Bronchial epithelial cell (primary cell): ENCODE data around the gene CITED1. TPM values are rescaled to one million over a fixed set of nuclear protein-coding genes. Genes with fewer than 3 reads are reported as not detected.

ENCODE experiments used
- DNase-seq: peaks from one replicate; pipeline ENCODE4 v3.0.0-alpha.2; 2010; ENCODE audit warnings: low read depth
- FAIRE-seq: peaks from 2 replicates; lab custom pipeline; 2011; peaks lifted over from hg19 to GRCh38; lab: Jason Lieb, UNC
- H3K27me3 ChIP-seq: 2 replicates; pipeline ENCODE4 v1.5.1; 2011; ENCODE audit warnings: low read length; ENCODE audit not compliant: control insufficient read depth, insufficient read depth
- H3K36me3 ChIP-seq: 2 replicates; pipeline ENCODE4 v1.5.1; 2011; ENCODE audit warnings: low read length; ENCODE audit not compliant: control insufficient read depth, insufficient read depth
- H3K4me3 ChIP-seq: 2 replicates; pipeline ENCODE4 v1.5.1; 2011; ENCODE audit warnings: mild to moderate bottlenecking, low read depth, low read length, control low read depth
- total RNA-seq: library from RNA; depleted of rRNA; stranded (reverse); fragments of >200 nt; gene quantifications from 2 replicates; pipeline ENCODE4 v1.2.1, GENCODE V29; 2014
- TF ChIP-seq, protein P1 (sequence below): IDR thresholded peaks from 2 replicates; pipeline ENCODE4 v1.5.1; 2011; ENCODE audit warnings: mild to moderate bottlenecking, moderate library complexity, low read length, control low read depth, inconsistent platforms; ENCODE audit not compliant: insufficient read depth, severe bottlenecking

Gene CITED1
- total RNA-seq, 1 donor from 2014 or later = not detected

DNA sequence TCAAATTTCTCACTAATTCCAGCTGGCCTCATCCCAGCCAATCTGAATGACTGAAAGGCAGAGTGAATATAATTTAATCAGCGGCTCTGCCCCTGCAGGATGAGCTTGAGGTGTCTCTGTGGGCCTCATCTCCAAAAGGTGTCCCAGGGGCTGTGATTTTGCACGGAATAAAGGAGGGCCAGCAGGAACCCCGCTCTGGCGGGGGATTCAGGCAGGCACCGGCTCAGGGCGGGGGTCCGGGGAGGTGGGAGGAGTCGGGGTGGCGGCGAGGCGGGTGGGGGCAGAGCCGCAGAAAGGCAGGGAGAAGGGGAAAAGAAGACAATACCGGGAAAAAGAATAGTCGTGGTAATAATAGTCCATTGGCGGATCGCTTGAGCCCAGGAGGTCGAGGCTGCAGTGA, 50.9 kb downstream of the CITED1 start:
- TF ChIP-seq, protein P1, sequence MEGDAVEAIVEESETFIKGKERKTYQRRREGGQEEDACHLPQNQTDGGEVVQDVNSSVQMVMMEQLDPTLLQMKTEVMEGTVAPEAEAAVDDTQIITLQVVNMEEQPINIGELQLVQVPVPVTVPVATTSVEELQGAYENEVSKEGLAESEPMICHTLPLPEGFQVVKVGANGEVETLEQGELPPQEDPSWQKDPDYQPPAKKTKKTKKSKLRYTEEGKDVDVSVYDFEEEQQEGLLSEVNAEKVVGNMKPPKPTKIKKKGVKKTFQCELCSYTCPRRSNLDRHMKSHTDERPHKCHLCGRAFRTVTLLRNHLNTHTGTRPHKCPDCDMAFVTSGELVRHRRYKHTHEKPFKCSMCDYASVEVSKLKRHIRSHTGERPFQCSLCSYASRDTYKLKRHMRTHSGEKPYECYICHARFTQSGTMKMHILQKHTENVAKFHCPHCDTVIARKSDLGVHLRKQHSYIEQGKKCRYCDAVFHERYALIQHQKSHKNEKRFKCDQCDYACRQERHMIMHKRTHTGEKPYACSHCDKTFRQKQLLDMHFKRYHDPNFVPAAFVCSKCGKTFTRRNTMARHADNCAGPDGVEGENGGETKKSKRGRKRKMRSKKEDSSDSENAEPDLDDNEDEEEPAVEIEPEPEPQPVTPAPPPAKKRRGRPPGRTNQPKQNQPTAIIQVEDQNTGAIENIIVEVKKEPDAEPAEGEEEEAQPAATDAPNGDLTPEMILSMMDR = no peak
- H3K36me3 ChIP-seq = no peaks in the 10 kb centered on the region
- FAIRE-seq = no peak

DNA sequence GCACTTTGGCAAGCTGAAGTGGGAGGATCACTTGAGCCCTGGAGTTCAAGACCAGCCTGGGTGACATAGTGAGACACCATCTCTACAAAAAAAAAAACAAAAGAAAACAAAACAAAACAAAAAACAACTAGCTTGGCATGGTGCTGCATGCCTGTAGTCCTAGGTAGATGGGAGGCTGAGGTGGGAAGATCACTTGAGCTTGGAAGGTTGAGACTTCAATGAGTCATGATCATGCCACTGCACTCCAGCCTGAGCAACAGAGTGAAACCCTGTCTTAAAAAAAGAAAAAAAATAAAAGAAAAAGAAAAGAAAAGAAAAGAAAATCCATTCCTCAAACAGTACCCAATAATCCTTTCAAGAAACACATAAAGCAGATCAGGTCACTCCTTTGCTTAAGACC, 52.0 kb downstream of the CITED1 start:
- no peaks in the 10 kb centered on the region for H3K27me3 ChIP-seq
- DNase-seq = no peak
- H3K36me3 ChIP-seq = no peaks in the 10 kb centered on the region
- no peak for FAIRE-seq
- H3K4me3 ChIP-seq = no peak overlapping the region
- TF ChIP-seq, protein P1 = no peak

More for the DNA sequence above, 50.9 kb downstream of the CITED1 start:
- no peak overlapping the region for H3K4me3 ChIP-seq
- no peaks in the 10 kb centered on the region for H3K27me3 ChIP-seq
- DNase-seq = no peak

Other genes with a start within 250 kb of the CITED1 start
- gene RTL5, start 174.0 kb downstream of the CITED1 start, total RNA-seq = not detected in 2 replicates
- 10.3 and 13.1 TPM in 2 replicates for gene PIN4, start 124.2 kb downstream of the CITED1 start, total RNA-seq
- under 0.01 and 0.13 TPM in 2 replicates for gene ERCC6L, start 66.9 kb downstream of the CITED1 start, total RNA-seq
- 1,256 and 1,722 TPM in 2 replicates for gene RPS4X, start 28.7 kb downstream of the CITED1 start, total RNA-seq